HCT116 (cell line): ENCODE measurements around the gene PPP1R3C.

Source experiments
- CBX3 ChIP-seq: IDR thresholded peaks from 2 replicates; pipeline ENCODE4 v1.6.1; 2012; ENCODE audit warnings: low read depth
- CEBPB ChIP-seq: IDR thresholded peaks from 2 replicates; pipeline ENCODE4 v1.6.1; 2012; ENCODE audit warnings: low read depth
- EGR1 ChIP-seq: IDR thresholded peaks from 2 replicates; pipeline ENCODE4 v1.6.1; 2012; ENCODE audit warnings: low read depth
- EZH2 ChIP-seq: fragments of 200-600 bp; sonication (generic); IDR thresholded peaks from 2 replicates; pipeline ENCODE4 v1.6.1; 2017; ENCODE audit warnings: antibody characterized with exemption, mixed run types
- EZH2phosphoT487 ChIP-seq: fragments of 200-600 bp; IDR thresholded peaks from 2 replicates; pipeline ENCODE4 v1.6.1; 2018; ENCODE audit warnings: antibody characterized with exemption, borderline replicate concordance
- JUND ChIP-seq: IDR thresholded peaks from 2 replicates; pipeline ENCODE4 v1.6.1; 2012
- POLR2A ChIP-seq: IDR thresholded peaks from 2 replicates; pipeline ENCODE4 v1.7.0; 2011; ENCODE audit warnings: borderline replicate concordance; ENCODE audit not compliant: insufficient read depth, insufficient read length; ENCODE audit errors: extremely low read depth
- POLR2AphosphoS5 ChIP-seq: IDR thresholded peaks from 2 replicates; pipeline ENCODE4 v1.6.1; 2011; ENCODE audit warnings: mild to moderate bottlenecking, low read depth, low read length, moderate library complexity
- SIN3A ChIP-seq: IDR thresholded peaks from 2 replicates; pipeline ENCODE4 v1.6.1; 2012; ENCODE audit warnings: low read depth
- SP1 ChIP-seq: IDR thresholded peaks from 2 replicates; pipeline ENCODE4 v1.6.1; 2012; ENCODE audit warnings: low read depth
- TF ChIP-seq, protein P1 (sequence below), 3 experiments: fragments of 200-600 bp in 1 of 3; sonication (generic) in 1 of 3; IDR thresholded peaks in 2 of 3; conservative IDR thresholded peaks in 1 of 3; 2 replicates each; pipeline ENCODE4 v1.5.1; 2012 to 2017; ENCODE audit warnings: low read depth in 2 of 3, low read length in 2 of 3, antibody characterized with exemption in 1 of 3, borderline replicate concordance in 1 of 3, control low read depth in 1 of 3, mild to moderate bottlenecking in 1 of 3, mixed read lengths in 1 of 3, mixed run types in 1 of 3, moderate library complexity in 1 of 3; ENCODE audit not compliant: insufficient read depth in 1 of 3
- TF ChIP-seq, protein P2 (sequence below): IDR thresholded peaks from 2 replicates; pipeline ENCODE4 v1.6.1; 2012
- TF ChIP-seq, protein P3 (sequence below): IDR thresholded peaks from 2 replicates; pipeline ENCODE4 v1.6.1; 2012

GRCh38 chr10:91665842-91666241 is 33.0 kb upstream of the PPP1R3C start:
- TF ChIP-seq, protein P1, sequence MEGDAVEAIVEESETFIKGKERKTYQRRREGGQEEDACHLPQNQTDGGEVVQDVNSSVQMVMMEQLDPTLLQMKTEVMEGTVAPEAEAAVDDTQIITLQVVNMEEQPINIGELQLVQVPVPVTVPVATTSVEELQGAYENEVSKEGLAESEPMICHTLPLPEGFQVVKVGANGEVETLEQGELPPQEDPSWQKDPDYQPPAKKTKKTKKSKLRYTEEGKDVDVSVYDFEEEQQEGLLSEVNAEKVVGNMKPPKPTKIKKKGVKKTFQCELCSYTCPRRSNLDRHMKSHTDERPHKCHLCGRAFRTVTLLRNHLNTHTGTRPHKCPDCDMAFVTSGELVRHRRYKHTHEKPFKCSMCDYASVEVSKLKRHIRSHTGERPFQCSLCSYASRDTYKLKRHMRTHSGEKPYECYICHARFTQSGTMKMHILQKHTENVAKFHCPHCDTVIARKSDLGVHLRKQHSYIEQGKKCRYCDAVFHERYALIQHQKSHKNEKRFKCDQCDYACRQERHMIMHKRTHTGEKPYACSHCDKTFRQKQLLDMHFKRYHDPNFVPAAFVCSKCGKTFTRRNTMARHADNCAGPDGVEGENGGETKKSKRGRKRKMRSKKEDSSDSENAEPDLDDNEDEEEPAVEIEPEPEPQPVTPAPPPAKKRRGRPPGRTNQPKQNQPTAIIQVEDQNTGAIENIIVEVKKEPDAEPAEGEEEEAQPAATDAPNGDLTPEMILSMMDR (IDR thresholded peaks at IDR 0.05 in 2 of 3, conservative IDR thresholded peaks at IDR 0.05 in 1 of 3; ENCODE audit: borderline replicate concordance in 1 of 3, insufficient read depth in 1 of 3, low read depth in 2 of 3, low read length in 2 of 3): no peak
- no peak for TF ChIP-seq CBX3
- TF ChIP-seq, protein P2, sequence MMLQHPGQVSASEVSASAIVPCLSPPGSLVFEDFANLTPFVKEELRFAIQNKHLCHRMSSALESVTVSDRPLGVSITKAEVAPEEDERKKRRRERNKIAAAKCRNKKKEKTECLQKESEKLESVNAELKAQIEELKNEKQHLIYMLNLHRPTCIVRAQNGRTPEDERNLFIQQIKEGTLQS: no peak
- no peak for TF ChIP-seq EZH2
- no peak for TF ChIP-seq JUND
- no peak for TF ChIP-seq EGR1
- no peak for TF ChIP-seq CEBPB
- no peak for TF ChIP-seq SP1
- TF ChIP-seq POLR2AphosphoS5: no peak
- TF ChIP-seq, protein P3, sequence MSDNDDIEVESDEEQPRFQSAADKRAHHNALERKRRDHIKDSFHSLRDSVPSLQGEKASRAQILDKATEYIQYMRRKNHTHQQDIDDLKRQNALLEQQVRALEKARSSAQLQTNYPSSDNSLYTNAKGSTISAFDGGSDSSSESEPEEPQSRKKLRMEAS: no peak
- no peak for TF ChIP-seq POLR2A
- no peak for TF ChIP-seq SIN3A
- no peak for TF ChIP-seq EZH2phosphoT487
